ENCODE results near the gene KIAA1328.

The KIAA1328 gene

DNA sequence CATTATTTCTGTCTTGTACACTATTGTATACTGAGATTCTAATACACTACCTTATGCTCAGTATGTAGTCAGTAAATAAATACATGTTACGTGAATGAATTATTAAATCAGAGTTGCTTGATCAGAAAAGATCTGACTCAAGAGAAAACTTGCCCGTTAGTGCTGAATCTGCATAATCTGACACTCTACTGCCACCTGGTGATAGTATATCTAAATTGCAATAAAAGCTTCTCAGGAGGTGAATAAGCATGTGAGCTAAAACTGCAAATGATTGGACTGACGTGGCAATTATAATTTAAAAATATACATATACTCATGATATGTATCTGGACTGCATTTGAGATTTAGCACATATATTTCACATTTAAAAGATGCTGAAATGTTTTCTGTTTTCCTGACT lies 70.4 kb downstream of the KIAA1328 start:
- TF ChIP-seq RAD21 (IDR thresholded peaks at IDR 0.05; ENCODE audit: low read depth) (peak; percentile 57), FOXM1 (IDR thresholded peaks at IDR 0.05; ENCODE audit: borderline replicate concordance, low read depth) (no peak), REST (IDR thresholded peaks at IDR 0.05; ENCODE audit: low read depth) (no peak), YY1 (IDR thresholded peaks at IDR 0.05; ENCODE audit: low read depth) (no peak), EP300 (IDR thresholded peaks at IDR 0.05; ENCODE audit: borderline replicate concordance) (no peak), NFIC (IDR thresholded peaks at IDR 0.05) (no peak), EGR1 (IDR thresholded peaks at IDR 0.05) (no peak), CREB1 (IDR thresholded peaks at IDR 0.05; ENCODE audit: low read depth) (no peak)

- TF ChIP-seq YY1 (IDR thresholded peaks at IDR 0.05; ENCODE audit: low read depth) (no peak), NFIC (IDR thresholded peaks at IDR 0.05) (no peak), CREB1 (IDR thresholded peaks at IDR 0.05; ENCODE audit: low read depth) (no peak), RAD21 (IDR thresholded peaks at IDR 0.05; ENCODE audit: low read depth) (no peak)
- TF ChIP-seq, protein P1, sequence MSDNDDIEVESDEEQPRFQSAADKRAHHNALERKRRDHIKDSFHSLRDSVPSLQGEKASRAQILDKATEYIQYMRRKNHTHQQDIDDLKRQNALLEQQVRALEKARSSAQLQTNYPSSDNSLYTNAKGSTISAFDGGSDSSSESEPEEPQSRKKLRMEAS (IDR thresholded peaks at IDR 0.05), result no peak
Measured at GRCh38 chr18:36900466-36900865, 71.5 kb downstream of the KIAA1328 start.

GRCh38 chr18:36901277-36901701 lies 72.4 kb downstream of the KIAA1328 start:
- TF ChIP-seq CEBPB (IDR thresholded peaks at IDR 0.05), result no peak
- no peak for TF ChIP-seq RAD21 (IDR thresholded peaks at IDR 0.05; ENCODE audit: low read depth)
- TF ChIP-seq TCF12 (IDR thresholded peaks at IDR 0.05; ENCODE audit: low read depth), result no peak

- TF ChIP-seq CREB1 (IDR thresholded peaks at IDR 0.05; ENCODE audit: low read depth) (no peak), REST (IDR thresholded peaks at IDR 0.05; ENCODE audit: low read depth) (no peak)
Measured at GRCh38 chr18:36903215-36903928, 74.4 kb downstream of the KIAA1328 start.

DNA sequence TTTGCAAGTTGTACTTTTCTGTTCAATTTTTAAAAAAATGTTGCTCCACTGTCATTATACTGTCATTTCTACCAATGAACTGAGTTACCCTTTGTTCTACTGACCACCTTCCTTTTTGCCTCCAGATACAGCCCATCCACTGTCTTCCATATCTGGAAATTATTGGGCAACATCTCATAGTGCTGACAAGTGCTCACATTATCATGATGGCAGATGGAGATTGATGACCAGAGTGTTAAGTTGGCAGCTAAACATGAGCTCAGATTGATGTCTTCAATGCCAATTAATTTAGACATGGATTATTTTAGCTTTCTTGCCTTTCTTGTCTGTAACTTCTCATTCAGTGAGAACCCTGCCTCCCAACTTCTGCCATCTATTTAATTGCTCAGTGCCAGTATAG lies 76.6 kb downstream of the KIAA1328 start:
- no peak for TF ChIP-seq CEBPB (IDR thresholded peaks at IDR 0.05)
- TF ChIP-seq, protein P1 (IDR thresholded peaks at IDR 0.05), result no peak
- no peak for TF ChIP-seq TCF12 (IDR thresholded peaks at IDR 0.05; ENCODE audit: low read depth)
- no peak for TF ChIP-seq USF1 (IDR thresholded peaks at IDR 0.05)
- no peak for TF ChIP-seq NFIC (IDR thresholded peaks at IDR 0.05)
- TF ChIP-seq TEAD4 (IDR thresholded peaks at IDR 0.05), result no peak
- TF ChIP-seq FOXM1 (IDR thresholded peaks at IDR 0.05; ENCODE audit: borderline replicate concordance, low read depth), result no peak
- no peak for TF ChIP-seq EP300 (IDR thresholded peaks at IDR 0.05; ENCODE audit: borderline replicate concordance)
- no peak for TF ChIP-seq RAD21 (IDR thresholded peaks at IDR 0.05; ENCODE audit: low read depth)
- no peak for TF ChIP-seq ZBTB7A (IDR thresholded peaks at IDR 0.05; ENCODE audit: low read depth)
- no peak for TF ChIP-seq EGR1 (IDR thresholded peaks at IDR 0.05)
- no peak for TF ChIP-seq REST (IDR thresholded peaks at IDR 0.05; ENCODE audit: low read depth)
- no peak for TF ChIP-seq YY1 (IDR thresholded peaks at IDR 0.05; ENCODE audit: low read depth)
- no peak for TF ChIP-seq TAF1 (IDR thresholded peaks at IDR 0.05; ENCODE audit: low read depth)
- no peak for TF ChIP-seq CREB1 (IDR thresholded peaks at IDR 0.05; ENCODE audit: low read depth)
